WERI-Rb-1 (cell line): ENCODE measurements around the gene DCDC2C.

ENCODE experiments used
- DNase-seq: peaks from one replicate; pipeline ENCODE4 v3.0.0-alpha.2; 2020
- H3K27ac ChIP-seq: fragments of 250-450 bp; sonication (Bioruptor Pico); 2 replicates; pipeline ENCODE4 v1.5.1; 2020; ENCODE audit warnings: mild to moderate bottlenecking, moderate library complexity
- H3K27me3 ChIP-seq: fragments of 250-450 bp; sonication (Bioruptor Pico); 2 replicates; pipeline ENCODE4 v1.5.1; 2021; ENCODE audit warnings: mild to moderate bottlenecking, low read depth, moderate library complexity; ENCODE audit not compliant: insufficient read depth, severe bottlenecking
- H3K36me3 ChIP-seq: fragments of 250-450 bp; sonication (Bioruptor Pico); 2 replicates; pipeline ENCODE4 v1.5.1; 2020; ENCODE audit warnings: mild to moderate bottlenecking, moderate library complexity
- H3K4me3 ChIP-seq: 2 replicates; pipeline ENCODE4 v1.5.1; 2011; ENCODE audit warnings: low read depth, mild to moderate bottlenecking, control low read depth, low read length
- H3K9me3 ChIP-seq: fragments of 250-450 bp; sonication (Bioruptor Pico); 2 replicates; pipeline ENCODE4 v1.5.1; 2021; ENCODE audit warnings: mild to moderate bottlenecking, moderate library complexity; ENCODE audit not compliant: severe bottlenecking
- CTCF ChIP-seq: IDR thresholded peaks from 2 replicates; pipeline ENCODE4 v1.5.1; 2011; ENCODE audit warnings: low read depth, mild to moderate bottlenecking, control low read depth, inconsistent platforms, low read length

DCDC2C gene

GRCh38 chr2:3839476-3839875, 136.1 kb downstream of the DCDC2C start:
- no peak for DNase-seq
- no peak for TF ChIP-seq CTCF
- Histone ChIP-seq H3K9me3 (no peaks in the 10 kb centered on the region), H3K36me3 (no peaks in the 10 kb centered on the region), H3K27ac (no peak overlapping the region), H3K27me3 (no peaks in the 10 kb centered on the region), H3K4me3 (no peak overlapping the region)

- no peaks in the 10 kb centered on the region for H3K36me3 ChIP-seq
- no peaks in the 10 kb centered on the region for H3K9me3 ChIP-seq
- TF ChIP-seq CTCF, result no peak
- no peaks in the 10 kb centered on the region for H3K27me3 ChIP-seq
- no peak for DNase-seq
- no peak overlapping the region for H3K27ac ChIP-seq
- H3K4me3 ChIP-seq, result no peak overlapping the region
These were observed 137.3 kb downstream of the DCDC2C start for GRCh38 chr2:3840611-3841155.

GRCh38 chr2:3847397-3848052, 144.2 kb downstream of the DCDC2C start:
- Histone ChIP-seq H3K4me3 (no peak overlapping the region), H3K36me3 (no peaks in the 10 kb centered on the region), H3K9me3 (no peaks in the 10 kb centered on the region), H3K27me3 (no peaks in the 10 kb centered on the region), H3K27ac (no peak overlapping the region)
- no peak for DNase-seq
- no peak for TF ChIP-seq CTCF

DNA sequence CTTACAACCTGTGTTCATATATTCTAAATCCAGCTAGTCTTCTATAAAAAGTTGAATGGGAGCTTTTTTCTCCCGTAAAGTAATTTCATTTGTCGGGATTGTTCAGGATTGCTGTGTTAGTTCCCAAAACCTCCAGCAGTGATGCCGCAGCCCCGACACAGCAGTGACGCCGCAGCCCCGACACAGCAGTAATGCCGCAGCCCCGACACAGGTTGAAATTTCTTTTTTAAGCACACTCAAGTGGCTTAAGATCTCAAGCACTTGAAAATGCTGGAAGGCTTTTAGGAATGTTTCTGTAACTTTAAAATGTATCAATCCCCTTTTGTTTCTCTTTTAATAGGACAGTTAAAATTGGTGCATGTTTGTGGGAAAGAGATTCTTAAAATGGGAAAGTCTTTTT, 145.4 kb downstream of the DCDC2C start:
- no peak for TF ChIP-seq CTCF
- no peak for DNase-seq
- no peaks in the 10 kb centered on the region for H3K36me3 ChIP-seq
- no peak overlapping the region for H3K4me3 ChIP-seq
- no peaks in the 10 kb centered on the region for H3K27me3 ChIP-seq
- H3K9me3 ChIP-seq, result peaks cover 8% of the 10 kb centered on the region
- H3K27ac ChIP-seq, result no peak overlapping the region

DNA sequence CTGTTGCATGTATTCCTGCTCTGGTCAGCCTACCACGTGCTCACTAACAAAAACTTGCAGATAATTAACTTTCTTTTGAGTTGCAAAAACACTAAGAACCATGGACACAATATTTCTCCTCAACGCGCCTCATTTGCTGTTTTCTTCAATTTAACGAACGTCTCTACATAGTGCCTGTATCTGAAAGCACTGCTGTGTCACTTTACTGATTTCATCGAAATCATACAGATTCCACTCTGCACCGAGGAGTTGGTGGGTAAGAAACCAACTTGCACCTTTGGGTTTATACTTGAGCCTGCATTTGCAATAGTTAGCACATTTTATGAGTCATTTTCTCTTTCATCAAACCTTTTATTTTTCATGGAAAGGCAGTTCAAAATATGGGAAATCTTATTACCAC, 145.8 kb downstream of the DCDC2C start:
- no peak for TF ChIP-seq CTCF
- Histone ChIP-seq H3K9me3 (peaks cover 10% of the 10 kb centered on the region), H3K27ac (no peak overlapping the region), H3K36me3 (no peaks in the 10 kb centered on the region), H3K4me3 (no peak overlapping the region), H3K27me3 (no peaks in the 10 kb centered on the region)
- no peak for DNase-seq

DNA sequence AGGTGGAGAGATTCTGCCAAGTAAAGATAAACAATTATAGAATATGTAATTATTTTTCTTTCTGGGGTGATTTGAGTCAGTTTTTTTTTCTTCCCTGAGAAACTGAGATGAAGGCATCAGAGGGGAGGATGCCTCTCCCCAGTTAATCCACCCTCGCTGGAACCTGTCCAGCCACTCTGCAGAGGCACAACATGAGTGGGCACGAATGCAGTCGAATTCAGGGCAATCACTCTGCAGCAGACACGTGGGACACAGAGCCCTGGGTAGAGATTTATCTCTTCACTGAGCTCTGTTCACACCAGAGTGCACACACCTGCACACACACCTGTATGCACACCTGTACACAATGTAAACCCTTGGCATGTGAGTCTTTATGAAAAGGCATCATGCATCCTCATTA, 154.2 kb downstream of the DCDC2C start:
- no peaks in the 10 kb centered on the region for H3K36me3 ChIP-seq
- TF ChIP-seq CTCF, result no peak
- H3K27me3 ChIP-seq, result no peaks in the 10 kb centered on the region
- H3K4me3 ChIP-seq, result no peak overlapping the region
- H3K9me3 ChIP-seq, result peaks cover 12% of the 10 kb centered on the region
- no peak for DNase-seq
- no peak overlapping the region for H3K27ac ChIP-seq
